D721Med (cell line): ENCODE results near the gene RIPK3.

ENCODE experiments used
- DNase-seq: peaks from one replicate; pipeline ENCODE4 v3.0.0; 2011; ENCODE audit warnings: low spot score; ENCODE audit not compliant: insufficient read length
- FAIRE-seq: peaks from 2 replicates; lab custom pipeline; 2011; peaks lifted over from hg19 to GRCh38; lab: Jason Lieb, UNC
- TF ChIP-seq, protein P1 (sequence below): IDR thresholded peaks from 2 replicates; pipeline ENCODE4 v1.5.1; 2012; ENCODE audit warnings: mild to moderate bottlenecking, control low read depth; ENCODE audit not compliant: insufficient read depth; ENCODE audit errors: missing control alignments

RIPK3 gene

DNA sequence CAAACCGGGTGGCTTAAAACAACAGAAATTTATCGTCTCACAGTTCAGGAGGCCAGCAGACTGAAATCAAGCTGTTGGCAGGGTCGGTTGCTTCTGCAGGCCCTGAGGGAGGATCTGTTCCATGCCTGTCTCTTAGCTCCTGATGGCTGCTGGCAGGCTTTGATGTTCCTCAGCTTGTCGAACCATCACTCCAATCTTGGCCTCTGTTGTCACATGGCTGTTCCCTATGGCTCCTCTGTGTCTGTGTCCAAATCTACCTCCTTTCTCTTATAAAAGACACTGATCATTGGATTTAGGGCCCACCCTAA lies 42.2 kb upstream of the RIPK3 start:
- FAIRE-seq (no peak), DNase-seq (no peak)
- TF ChIP-seq, protein P1, sequence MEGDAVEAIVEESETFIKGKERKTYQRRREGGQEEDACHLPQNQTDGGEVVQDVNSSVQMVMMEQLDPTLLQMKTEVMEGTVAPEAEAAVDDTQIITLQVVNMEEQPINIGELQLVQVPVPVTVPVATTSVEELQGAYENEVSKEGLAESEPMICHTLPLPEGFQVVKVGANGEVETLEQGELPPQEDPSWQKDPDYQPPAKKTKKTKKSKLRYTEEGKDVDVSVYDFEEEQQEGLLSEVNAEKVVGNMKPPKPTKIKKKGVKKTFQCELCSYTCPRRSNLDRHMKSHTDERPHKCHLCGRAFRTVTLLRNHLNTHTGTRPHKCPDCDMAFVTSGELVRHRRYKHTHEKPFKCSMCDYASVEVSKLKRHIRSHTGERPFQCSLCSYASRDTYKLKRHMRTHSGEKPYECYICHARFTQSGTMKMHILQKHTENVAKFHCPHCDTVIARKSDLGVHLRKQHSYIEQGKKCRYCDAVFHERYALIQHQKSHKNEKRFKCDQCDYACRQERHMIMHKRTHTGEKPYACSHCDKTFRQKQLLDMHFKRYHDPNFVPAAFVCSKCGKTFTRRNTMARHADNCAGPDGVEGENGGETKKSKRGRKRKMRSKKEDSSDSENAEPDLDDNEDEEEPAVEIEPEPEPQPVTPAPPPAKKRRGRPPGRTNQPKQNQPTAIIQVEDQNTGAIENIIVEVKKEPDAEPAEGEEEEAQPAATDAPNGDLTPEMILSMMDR = no peak

DNA sequence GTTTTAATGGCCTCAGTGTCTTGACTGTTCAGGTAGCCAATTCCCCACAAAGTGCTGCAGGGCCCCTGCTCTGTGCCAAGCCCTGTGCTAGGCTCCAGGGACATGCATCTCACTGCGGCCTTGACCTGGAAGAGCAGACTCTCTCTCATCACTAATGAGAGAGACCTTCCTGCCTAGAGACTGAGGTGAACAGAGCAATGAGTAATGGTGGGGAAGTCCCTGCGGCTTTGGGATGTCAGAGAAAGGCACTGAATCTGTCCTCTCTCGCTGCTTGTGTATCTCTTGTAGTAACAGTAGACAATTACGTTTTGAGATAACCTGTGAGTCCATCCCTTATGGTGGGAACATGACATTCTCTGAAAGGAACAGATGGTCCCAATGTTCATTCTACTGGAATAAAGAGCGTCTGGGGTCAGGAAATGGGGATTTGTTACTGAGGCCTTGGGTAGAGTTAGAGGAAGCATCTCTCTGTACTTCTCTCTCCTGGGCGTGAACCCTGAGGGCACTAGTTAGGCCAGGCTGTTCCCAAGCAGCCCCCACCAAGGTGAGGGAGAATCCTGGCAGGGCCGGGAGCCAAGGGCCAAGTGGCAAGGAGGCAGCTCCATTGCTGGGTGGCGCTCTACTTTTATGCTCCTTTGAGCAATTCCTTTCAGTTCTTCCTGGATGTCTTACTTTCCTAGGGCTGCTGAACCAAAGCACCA lies 41.7 kb upstream of the RIPK3 start:
- FAIRE-seq = no peak
- DNase-seq = no peak
- TF ChIP-seq, protein P1 = no peak

DNA sequence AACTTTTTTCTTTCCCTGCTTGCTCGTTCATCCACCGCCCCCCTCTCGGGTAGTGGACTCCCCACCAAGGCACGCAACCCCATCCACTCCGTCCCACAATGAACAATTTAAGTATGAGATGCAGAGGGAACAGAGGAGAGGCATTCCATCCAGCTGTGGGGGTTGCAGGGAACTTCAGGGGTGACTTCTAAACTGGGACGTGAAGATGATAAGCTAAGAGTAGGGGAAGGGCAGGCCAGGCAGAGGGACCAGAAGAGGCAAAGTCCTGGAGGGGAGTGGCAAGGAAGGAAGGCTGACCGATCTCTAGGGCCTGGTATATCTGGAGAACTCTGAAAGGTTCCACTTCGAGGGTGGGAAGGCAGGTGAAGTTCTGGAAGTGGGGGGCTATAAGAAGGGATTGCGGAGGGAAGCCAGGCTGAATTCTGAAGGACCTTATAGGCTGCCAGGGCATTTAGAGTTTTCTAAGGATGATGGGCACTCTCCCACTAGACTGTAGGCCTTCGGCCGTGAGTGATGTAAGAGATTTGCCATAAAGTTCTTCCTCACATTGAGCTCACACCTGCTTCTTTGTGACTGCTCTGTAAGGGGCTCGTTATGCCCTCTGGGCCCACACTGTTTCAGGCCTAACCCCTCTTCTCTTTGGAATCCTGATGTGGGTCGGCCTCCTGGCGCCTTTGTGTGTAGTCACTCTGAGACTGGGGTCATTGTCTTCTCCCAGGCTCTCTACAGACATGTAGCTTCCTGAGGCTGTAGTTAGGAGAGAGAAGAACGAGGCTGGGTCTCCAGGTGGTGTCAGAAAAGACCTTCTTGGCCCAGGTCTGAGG lies 40.3 kb upstream of the RIPK3 start:
- DNase-seq = no peak
- TF ChIP-seq, protein P1 = no peak
- FAIRE-seq = no peak

DNA sequence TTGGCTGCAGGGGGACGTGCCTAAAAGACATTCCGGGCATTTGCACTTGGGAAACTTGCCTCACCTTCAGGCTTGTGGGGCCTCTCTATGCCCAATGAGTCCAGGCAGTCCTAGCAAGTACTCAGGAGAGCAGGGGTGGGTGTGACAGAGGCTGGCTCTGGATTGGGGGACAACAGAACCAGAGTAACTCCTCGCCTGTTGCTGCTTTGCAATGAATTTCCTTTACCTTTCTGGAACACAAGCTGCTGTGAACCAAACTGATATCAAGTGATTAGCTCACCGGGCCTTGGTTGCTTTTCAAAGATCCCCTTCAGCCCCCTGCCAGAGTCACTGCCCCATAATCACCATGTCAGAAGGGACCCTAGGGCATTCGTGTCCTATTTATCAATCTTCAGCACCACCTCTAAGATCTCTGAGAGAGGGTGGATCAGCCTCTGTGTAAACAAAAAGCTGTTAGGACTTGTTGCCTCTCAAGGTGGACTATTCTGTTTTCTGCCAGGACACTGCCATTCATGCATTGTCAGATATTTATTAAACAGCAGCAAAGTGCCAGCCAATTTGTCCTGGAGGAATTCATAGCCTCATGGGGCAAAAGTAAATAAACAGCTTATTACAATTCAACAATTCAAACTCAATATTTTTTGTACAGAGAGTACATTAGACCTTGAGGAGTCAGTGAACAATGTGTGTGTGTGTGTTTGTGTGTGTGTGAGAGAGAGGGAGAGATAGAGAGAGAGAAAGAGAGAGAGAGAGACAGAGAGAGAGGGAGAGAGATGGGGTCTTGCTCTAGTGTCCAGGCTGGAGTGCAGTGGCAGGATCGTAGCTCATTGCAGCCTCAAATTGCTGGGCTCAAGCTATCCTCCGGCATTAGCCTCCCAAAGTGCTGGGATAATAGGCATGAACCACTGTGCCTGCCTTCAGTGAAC lies 39.5 kb upstream of the RIPK3 start:
- FAIRE-seq (no peak), DNase-seq (no peak)
- TF ChIP-seq, protein P1 = no peak

DNA sequence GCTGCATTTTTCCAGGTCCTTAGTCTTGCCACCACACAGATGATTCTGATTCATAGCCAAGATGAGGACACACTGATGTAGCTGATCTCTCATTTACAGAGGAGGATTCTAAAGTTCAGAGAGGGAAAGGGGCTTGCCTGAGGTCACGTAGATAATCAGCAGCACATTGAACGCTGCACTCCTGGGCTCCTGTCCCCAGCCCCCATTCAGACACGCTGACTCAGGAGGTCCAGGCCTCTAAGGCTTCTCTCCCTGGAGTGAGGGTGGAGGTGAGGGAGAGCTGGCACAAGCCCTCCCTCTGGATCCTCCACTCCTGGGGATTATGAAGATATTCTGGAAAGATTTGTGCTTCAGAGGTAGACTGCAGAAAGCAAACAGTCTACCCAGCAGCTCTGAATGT lies 38.5 kb upstream of the RIPK3 start:
- FAIRE-seq (no peak), DNase-seq (no peak)
- TF ChIP-seq, protein P1 = no peak

DNA sequence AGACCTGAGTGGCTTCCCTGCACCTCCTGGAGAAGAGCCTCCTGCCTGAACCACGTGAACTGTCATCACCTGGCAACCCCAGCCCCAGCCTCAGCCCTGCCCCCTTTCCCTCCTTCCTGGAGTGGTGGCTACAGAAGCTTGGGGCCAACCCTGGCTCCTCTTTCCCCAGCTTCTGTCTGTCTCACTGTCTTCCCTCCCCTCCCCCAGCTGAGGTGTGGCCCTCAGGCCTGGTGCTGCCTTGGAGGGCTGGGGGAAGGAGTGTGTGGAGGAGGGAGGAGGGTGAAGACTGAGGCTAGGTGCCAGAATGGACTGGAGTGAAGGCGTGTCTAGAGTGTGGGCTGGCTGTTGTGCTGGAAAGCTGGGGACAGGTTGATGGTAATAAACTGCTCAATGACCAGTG lies 37.9 kb upstream of the RIPK3 start:
- DNase-seq (no peak), FAIRE-seq (no peak)
- TF ChIP-seq, protein P1 = no peak
